ENCODE results near the gene RTL3.

GRCh38 chrX:78643096-78643495 lies 16.0 kb downstream of the RTL3 start:
- TF ChIP-seq CTCF (IDR thresholded peaks at IDR 0.05) (no peak), POLR2A (IDR thresholded peaks at IDR 0.05) (no peak)

Measured in esophagus squamous epithelium (tissue), 4 donors.